GM21786 (cell line): ENCODE data around the gene ITFG2.

ENCODE experiments used
- ATAC-seq: cut with Tn5 transposase; IDR thresholded peaks from one replicate; pipeline ENCODE4 v1.9.1; 2021; ENCODE audit not compliant: unreplicated experiment

ITFG2 gene

DNA sequence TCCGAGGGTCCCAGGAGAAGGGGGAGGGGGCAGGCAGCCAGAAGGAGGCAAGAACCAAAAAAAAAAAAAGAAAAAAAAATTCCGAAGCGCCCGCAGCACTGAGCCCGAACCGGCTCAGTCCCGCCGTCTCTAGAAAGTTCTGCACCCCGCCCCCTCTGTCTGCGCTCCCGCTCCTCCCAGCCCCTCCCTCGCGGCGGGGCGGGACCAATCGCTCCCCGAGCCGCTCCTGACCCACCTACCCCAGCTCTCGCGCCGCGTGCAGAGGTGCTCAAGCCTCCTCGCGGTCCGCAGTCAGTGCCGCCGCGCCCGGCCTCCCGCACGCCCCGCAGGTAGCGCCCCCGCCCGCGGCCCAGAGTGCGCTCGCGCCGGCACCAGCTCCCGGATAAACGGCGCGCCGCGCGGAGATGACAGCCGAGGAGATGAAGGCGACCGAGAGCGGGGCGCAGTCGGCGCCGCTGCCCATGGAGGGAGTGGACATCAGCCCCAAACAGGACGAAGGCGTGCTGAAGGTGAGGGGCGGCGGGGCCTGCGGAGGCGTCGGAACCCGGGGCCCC is 17.7 kb upstream of the ITFG2 start, which contains the start of gene FKBP4:
Gene FKBP4 (plus strand): TSS at position 235 of the 554 bp plus-strand sequence. CDS start 170 bp downstream, at position 405.
- peak; percentile 62 for ATAC-seq

DNA sequence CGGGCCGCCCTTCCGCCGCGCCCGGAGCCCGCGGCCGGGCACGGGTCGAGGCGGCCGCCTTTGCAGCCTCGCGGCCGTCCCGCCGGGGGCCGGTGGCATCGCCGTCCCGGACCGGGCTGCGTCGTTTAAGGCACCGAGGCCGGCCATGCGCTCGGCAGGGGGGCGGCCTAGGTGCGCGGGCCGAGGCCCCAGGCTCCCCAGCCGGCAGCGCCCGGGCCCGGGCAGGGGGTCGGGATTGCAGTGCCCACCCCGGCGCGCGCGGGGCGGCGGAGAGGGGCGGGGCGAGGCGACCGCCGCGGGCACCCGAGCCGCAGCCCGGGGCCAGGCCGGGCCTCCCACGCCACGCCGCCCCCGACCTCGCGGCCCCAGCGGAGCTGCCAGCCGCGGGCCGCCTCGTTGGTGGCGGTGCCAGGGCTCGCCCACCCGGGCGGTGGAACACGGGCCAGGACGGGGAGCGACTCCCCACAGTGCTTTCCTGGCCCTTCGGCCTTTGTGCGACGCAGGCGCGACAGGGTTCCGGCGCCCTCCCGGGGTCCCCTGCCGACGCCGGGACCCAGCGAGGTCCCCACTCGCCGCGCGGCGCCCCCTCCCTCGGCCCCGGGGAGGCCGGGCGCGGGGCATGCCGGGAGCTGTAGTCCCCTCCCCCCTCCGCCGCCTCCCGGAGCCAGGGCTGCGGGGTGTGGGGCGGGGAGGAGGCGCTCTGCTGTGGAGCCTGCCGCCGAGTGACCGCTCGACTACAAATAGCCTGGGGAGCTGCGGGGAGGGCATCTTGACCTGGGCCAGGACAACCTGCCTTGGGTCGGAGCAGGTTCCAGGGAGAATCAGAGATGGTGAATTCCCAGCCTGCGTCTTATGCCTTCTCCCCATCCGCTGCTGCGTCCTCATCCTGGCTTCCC is 16.9 kb upstream of the ITFG2 start:
- peak; percentile 54 for ATAC-seq

DNA sequence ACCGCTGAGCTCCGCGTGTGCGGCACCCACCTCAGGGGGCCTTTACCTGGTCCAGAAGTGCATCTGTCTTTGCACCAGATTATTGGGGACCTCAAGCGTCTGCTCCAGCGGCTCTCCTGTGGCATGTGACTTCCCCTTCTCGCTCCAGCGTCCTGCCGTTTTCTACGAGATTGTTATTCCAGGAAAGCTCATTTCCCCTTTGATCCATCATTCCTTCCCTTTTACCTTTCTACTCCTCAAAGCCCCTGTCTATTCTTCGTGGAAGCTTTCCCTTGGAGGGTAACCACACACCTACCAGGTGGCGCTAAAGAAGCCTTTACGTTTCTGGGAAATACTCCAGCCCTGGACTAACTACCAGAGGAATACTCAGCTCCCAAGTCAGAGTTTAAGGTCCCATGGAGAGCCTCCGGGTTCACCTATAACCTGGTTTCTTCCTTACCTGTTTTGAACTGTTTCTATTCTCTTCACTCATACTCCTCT is 16.2 kb upstream of the ITFG2 start:
- no peak for ATAC-seq

DNA sequence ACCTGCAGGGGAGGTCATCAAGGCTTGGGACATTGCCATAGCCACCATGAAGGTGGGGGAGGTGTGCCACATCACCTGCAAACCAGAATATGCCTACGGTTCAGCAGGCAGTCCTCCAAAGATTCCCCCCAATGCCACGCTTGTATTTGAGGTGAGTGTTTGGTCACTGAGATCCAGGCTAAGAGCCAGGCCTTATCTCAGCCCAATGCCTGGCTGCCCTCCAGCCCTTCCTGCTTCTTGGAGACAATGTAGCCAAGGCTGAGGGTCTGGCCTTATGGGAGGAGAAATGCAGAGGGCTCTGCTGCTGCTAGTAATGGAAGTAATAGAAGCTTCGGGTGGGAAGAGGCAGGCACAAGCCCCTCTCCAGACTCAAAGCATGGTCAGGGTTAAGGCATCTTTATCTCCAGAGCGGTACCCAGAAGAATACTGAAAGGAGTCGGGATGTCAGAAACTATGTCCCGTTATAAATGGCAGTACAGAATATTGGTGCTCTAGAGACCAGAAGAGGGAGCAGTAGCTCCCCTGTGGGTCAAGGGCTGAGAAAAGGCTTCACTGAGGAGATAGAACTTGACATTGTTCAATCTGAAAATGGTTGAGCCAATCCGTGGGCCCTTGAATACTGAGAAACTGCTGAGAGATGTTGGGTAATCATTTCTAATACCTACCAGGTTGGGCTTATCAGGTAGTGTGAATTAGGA is 14.6 kb upstream of the ITFG2 start:
- ATAC-seq, result no peak

DNA sequence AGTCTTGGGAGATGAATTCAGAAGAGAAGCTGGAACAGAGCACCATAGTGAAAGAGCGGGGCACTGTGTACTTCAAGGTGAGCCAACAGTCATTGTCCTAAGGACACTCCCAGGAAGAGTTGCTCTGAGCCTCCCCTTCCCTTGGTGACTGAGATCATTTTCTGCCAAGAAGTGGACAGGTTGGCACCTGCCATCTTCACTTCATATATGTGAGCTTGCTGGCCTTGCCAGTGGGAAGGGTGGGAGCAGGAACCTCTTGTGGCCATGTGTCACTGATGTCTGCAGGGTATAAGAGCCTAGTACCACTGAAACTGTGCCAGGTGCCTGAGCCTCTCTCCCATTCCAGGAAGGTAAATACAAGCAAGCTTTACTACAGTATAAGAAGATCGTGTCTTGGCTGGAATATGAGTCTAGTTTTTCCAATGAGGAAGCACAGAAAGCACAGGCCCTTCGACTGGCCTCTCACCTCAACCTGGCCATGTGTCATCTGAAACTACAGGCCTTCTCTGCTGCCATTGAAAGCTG is 12.4 kb upstream of the ITFG2 start:
- ATAC-seq, result no peak

DNA sequence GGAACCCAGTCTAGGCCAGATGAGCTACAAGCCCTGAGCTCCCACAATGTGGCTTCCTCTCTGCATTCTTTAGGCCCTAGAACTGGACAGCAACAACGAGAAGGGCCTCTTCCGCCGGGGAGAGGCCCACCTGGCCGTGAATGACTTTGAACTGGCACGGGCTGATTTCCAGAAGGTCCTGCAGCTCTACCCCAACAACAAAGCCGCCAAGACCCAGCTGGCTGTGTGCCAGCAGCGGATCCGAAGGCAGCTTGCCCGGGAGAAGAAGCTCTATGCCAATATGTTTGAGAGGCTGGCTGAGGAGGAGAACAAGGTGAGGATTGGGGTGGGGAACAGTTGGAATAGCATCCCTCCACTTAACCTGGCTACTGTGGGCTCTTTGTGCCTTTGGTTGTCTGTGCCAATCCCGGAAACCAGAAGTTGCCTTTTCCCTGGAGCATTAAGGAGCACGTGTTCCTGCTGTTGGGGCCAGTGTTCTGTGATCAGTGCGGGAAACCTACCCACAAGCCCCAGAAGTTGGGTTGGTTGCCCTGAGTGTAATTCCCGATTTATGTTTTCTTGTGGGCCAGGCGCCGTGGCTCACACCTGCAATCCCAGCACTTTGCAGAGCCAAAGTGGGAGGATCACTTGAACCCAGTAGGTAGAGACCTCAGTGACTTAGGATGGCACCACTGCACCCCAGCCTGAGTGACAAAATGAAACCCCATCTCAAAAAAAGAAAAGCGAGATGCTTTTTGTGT is 11.3 kb upstream of the ITFG2 start:
- ATAC-seq, result no peak

DNA sequence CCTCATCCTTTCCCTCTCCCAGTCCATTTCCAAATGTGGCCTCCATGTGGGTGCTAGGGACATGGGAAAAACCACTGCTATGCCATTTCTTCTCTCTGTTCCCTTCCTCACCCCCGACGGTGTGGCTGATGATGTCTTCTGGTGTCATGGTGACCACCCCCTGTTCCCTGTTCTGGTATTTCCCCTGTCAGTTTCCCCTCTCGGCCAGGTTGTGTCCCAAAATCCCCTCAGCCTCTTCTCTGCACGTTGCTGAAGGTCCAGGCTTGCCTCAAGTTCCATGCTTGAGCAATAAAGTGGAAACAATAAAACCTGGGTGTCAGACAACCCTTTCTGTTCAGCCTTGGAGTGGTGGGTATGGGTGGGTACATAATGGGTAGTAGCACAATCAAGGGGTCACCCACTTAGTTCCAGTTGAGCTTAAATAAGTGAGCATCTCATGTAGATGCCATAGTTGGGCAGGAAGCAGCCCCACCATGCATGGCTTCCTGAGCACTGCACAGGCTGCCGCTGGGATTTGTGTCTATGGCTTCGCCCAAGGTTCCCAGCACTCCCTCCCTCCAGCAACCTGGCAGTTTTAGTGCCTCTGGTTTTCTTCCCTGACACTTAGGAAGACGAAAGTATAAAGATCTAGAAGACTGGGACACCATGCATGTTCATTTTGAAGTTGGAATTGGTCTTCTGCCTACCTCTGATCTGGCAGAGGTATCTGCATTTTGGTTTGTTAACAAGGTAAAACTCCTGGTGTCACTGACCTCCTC is 8.7 kb upstream of the ITFG2 start:
- no peak for ATAC-seq

DNA sequence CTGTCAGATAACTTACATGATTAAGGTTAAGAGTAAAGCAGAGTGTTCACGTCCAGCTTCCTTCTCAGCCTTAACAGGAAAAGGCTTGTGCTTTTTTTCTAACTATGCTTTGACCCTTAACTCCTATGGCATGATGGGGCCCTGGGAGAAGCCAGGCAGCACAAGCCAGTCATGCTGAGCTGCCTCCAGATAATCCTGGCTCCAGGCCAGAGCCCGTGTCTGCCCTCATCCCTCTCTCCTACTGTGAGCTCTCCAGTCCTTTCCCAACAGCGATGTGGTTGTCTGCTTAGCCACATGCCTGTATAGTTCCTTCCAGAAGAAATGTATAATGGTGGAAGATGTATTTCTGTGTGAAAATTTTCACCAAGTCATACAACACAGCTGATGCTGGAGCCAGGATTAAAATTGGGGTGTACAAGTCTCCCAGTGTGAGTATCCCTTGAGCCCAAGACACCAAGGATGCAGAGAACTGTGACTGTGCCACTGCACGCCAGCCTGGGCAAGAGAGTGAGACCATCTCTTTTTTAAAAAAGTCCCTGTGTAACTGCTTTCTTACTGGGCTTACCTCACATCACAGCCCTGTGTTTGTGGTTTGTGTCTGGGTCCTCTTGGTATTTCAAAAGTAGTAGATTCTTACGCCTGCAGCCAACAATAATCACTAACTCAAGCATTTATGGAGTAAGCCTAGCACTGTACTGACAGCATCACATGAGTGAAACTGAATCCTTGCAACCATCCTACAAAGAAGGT is 7.9 kb upstream of the ITFG2 start:
- ATAC-seq, result no peak

DNA sequence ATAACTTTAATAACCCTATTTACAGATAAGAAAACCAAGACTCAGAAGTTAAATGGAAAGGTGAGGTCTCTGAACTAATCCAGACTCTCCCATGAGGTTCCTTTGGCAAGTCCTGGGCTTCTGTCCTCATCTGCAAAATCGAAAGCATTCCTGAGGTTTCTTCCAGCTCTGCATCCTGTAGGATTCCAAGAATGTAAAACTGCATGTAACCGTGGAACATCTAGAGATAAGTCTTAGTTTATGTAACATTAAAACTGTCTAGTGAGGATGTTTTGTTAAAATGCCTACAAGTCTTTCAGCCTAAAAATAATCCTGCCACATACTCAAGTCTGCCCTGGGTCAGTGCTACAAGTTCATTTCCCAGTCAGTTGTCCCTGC is 7.3 kb upstream of the ITFG2 start:
- ATAC-seq, result no peak

DNA sequence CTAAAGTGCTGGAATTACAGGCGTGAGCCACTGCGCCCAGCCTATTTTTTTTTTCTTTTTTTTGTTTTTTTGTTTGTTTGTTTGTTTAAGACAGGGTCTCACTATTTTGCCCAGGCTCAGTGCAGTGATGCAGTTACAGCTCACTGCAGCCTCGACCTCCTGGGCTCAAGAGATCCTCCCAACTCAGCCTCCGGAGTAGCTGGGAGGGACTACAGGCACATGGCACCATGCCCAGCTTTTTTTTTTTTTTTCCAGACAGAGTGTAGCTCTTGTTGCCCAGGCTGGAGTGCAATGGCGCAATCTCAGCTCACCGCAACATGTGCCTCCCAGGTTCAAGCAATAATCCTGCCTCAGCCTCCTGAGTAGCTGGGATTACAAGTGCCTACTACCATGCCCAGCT is 5.8 kb upstream of the ITFG2 start:
- no peak for ATAC-seq

DNA sequence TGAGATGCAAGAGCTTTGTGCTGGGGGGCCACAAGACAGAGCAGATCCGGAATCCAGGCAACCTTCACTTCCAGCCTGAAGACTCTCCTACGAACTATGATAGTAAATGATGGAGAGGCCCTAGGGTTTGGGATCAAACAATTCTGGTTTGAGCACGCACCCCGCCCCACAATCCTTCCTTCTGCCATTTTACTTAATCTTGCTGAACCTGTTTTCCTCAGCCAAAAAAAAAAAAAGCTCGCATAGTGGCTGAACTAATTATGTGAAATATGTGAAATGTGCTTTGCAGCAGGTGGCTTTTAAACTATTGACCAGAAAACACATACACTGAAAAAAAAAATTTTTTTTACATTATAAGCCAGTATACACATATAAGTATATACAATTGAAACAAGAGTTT is 667 bp upstream of the ITFG2 start:
- ATAC-seq, result no peak

DNA sequence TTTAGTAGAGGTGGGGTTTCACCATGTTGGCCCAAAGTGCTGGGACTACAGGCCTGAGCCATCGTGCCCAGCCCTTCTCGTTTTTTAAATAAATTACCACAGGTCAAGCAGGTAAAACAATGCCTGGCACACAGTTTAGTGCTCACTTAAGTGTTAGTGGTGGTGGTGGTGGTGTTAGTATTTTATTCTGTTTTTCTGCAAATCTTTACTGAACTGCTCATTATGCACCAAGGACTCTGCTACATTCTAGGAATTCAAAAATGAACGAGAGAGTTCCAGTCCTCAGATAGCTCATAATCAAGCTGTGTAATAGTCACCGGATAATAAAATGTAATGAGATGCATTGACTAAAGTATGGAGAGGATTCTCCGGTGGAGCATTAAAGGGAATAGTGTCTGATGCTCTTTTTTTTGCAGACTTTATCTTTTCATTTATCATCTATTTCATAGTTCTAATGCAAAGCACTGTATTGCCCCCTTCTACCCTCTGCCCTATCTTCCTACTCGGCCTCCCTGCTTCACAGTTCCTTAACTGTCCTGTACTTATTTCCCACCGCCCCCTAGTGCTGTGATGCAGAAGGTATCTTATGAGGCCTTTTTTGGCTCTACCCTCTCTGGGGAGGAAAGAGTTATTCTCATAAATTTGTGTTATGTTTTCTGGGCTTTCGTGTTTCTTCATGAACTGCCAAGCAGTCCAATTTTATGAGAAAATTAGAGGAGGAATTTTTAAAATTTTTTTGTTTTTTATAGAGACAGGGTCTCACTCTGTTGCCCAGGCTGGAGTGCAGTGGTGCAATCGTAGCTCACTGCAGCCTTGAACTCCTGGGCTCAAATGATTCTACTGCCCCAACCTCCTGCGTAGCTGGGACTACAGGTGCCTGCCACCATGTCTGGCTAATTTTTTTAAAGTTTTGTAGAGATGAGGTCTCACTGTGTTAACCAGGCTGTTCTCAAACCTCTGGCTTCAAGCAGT is 1.0 kb downstream of the ITFG2 start:
- peak; percentile 33 for ATAC-seq

DNA sequence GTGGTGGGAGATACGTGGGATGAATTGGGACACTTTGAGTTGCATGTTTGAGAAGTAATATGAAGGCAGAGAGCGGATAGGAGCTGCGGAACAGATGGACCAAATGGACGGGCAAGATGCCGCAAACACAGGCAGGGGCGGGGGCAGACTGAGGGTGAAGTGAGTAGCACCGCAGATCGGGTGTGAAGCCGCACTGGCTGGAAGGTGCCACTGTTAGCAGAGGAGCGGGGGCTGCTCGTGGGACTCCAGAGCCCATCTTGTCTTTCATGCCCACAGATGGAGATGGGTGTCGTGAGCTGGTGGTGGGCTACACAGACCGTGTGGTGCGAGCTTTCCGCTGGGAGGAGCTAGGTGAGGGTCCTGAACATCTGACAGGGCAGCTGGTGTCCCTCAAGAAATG is 7.3 kb downstream of the ITFG2 start:
- no peak for ATAC-seq

DNA sequence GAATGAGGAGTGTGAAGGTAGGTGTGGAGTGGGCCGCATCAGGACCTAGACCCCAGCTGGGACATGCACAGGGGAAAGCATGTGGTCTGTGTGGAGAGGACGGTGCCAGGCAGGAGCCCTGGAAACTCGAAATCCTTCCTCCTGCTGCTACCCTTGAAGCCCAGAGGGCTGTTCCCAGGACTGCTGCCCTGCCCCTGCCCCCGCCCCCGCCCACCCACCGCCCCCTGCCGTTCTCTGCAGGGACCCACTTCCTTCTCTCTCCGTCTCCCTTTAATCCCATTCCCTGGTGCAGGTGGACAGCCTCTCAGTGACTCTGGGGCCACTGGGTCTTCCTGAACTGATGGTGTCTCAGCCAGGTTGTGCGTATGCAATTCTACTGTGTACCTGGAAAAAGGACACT is 8.0 kb downstream of the ITFG2 start:
- ATAC-seq, result no peak

DNA sequence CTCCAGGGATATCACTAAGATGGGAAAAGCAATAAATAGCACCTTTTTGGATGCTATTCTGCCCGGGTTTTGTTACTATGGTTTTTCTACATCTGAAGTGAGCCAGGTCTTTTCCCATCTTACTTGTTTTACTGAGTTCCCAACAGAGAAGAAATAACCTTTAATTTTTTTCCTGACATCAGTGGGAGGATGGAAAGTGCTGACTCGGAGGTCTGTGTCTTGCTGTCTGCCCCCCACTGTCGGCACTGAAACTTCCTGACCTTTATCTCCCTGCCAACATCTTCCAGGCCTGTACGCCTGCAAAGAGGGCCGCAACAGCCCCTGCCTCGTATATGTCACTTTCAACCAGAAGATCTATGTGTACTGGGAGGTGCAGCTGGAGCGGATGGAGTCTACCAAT is 11.0 kb downstream of the ITFG2 start:
- no peak for ATAC-seq

DNA sequence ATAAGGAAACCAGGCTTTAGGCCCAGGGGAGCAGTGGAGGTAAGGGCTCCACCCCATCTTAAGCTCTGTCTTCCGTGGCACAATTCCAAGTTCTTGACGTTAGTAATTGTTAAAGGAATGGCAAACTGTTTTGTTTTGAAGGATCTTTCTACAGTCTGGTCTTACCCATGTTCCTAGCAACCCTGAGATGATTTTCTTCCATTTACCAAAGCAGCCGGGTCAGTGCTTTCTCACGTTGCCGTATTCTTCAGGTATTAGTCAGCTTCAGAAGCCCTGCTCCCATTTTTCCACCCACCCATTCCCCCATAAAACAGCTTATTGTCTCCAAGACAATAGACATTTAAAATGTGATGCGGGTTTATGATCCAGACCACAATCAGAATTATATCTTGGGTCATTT is 12.1 kb downstream of the ITFG2 start:
- no peak for ATAC-seq

DNA sequence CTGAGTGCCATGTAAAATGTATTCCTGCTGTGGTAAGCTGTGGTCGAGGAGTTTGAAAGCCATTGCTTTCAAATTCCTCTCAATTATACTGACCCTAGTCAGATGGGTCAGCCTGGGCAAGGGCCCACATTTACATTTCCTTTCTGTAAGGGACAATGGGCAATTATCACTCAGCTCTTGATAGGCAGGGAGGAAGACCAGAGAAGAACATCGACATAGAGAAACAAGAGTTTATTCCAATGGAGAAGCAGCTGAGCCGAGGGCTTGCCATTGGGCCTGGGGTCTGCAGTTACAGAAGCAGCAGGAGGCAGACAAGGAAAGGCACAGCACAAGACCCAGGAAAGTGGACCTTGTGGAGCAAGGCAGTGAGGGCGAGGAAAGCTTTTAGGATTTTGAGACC is 12.7 kb downstream of the ITFG2 start:
- no peak for ATAC-seq

DNA sequence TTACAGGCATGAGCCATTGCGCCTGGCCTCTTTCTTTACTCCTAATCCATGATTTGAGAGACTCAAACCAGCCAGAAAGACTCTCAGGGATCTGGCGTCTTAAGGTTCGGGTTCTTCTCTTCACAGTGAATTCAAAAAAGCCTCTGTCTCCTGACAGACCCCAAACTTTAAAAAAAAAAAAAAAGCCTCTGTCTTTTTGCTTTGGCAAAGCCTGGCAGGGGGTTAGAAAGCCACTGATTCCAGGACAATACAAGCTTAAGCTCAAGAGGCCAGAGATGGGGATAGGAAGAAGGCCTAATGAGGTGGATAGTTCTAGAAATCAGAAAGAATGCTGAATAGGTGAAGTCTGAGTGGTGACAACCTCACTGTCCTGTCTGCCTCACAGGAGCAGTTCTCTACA is 13.6 kb downstream of the ITFG2 start:
- ATAC-seq, result no peak
